SU-DHL-6 (cell line): Measurements from ENCODE around the gene DHDDS.
"Not testable (repeated sequence)": the region's sequence is repeated elsewhere in the genome, so short reads cannot be mapped to it uniquely, and the experiment has no call there.

ENCODE experiments used
- H2AFZ ChIP-seq: fragments of 200-600 bp; sonication (generic); 2 replicates; pipeline ENCODE4 v1.6.1; 2014; ENCODE audit warnings: low read depth, mild to moderate bottlenecking, moderate library complexity, mixed read lengths, antibody characterized with exemption, low read length; ENCODE audit not compliant: severe bottlenecking
- H3F3A ChIP-seq: fragments of 200-600 bp; shearing (Covaris generic); 2 replicates; pipeline ENCODE4 v1.6.0; 2016; ENCODE audit warnings: antibody characterized with exemption, mild to moderate bottlenecking; ENCODE audit not compliant: insufficient read depth
- H3K27ac ChIP-seq: fragments of 200-600 bp; sonication (generic); 2 replicates; pipeline ENCODE4 v1.5.1; 2016; ENCODE audit warnings: low read depth, mild to moderate bottlenecking, low read length, moderate library complexity, mixed read lengths
- H3K27me3 ChIP-seq: fragments of 200-600 bp; sonication (generic), shearing (Covaris generic); 2 replicates; pipeline ENCODE4 v1.6.0; 2014; ENCODE audit warnings: mild to moderate bottlenecking, low read length
- H3K36me3 ChIP-seq: fragments of 200-600 bp; sonication (generic); 2 replicates; pipeline ENCODE4 v1.6.1; 2014; ENCODE audit warnings: mild to moderate bottlenecking, low read length, mixed read lengths
- H3K4me2 ChIP-seq: fragments of 300-600, 200-600 bp; shearing (Covaris generic), sonication (generic); 2 replicates; pipeline ENCODE4 v1.6.0; 2014; ENCODE audit warnings: low read length, low read depth, mild to moderate bottlenecking; ENCODE audit not compliant: poor library complexity, severe bottlenecking
- H3K4me3 ChIP-seq: fragments of 200-600 bp; sonication (generic); 2 replicates; pipeline ENCODE4 v1.5.1; 2014; ENCODE audit warnings: antibody characterized with exemption, low read length, mild to moderate bottlenecking, mixed read lengths; ENCODE audit not compliant: insufficient read depth, poor library complexity, severe bottlenecking
- H3K79me2 ChIP-seq: fragments of 200-600 bp; sonication (generic); 2 replicates; pipeline ENCODE4 v1.6.1; 2014; ENCODE audit warnings: mild to moderate bottlenecking, low read length, moderate library complexity; ENCODE audit not compliant: insufficient read depth
- H3K9ac ChIP-seq: fragments of 200-600 bp; sonication (generic); 2 replicates; pipeline ENCODE4 v1.7.0; 2014; ENCODE audit warnings: mild to moderate bottlenecking, low read length
- H3K9me2 ChIP-seq: fragments of 200-600 bp; sonication (generic); replicated peaks from 2 replicates; pipeline ENCODE4 v1.6.1; 2014; ENCODE audit warnings: low read length; ENCODE audit not compliant: insufficient read depth
- H3K9me3 ChIP-seq: fragments of 200-600 bp; sonication (generic); 2 replicates; pipeline ENCODE4 v1.6.1; 2014; ENCODE audit warnings: low read length, mixed read lengths; ENCODE audit not compliant: insufficient read depth
- H4K20me1 ChIP-seq: fragments of 200-600 bp; sonication (generic); 2 replicates; pipeline ENCODE4 v1.6.1; 2014; ENCODE audit warnings: low read depth, mild to moderate bottlenecking, antibody characterized with exemption, low read length, moderate library complexity, mixed read lengths
- CTCF ChIP-seq: fragments of 200-600 bp; sonication (generic); IDR thresholded peaks from one replicate; pipeline ENCODE4 v1.5.1; 2017; ENCODE audit warnings: antibody characterized with exemption, mild to moderate bottlenecking, low read length, moderate library complexity; ENCODE audit not compliant: insufficient read depth, poor library complexity, severe bottlenecking
- EZH2phosphoT487 ChIP-seq: fragments of 200-600 bp; sonication (generic), shearing (Covaris generic); conservative IDR thresholded peaks from 2 replicates; pipeline ENCODE4 v1.6.1; 2018; ENCODE audit warnings: mild to moderate bottlenecking, antibody characterized with exemption, low read length, moderate library complexity, mixed read lengths

DHDDS gene

GRCh38 chr1:26498894-26499293, 66.8 kb downstream of the DHDDS start:
- TF ChIP-seq EZH2phosphoT487, result no peak
- TF ChIP-seq CTCF, result no peak

GRCh38 chr1:26500488-26501175, 68.5 kb downstream of the DHDDS start:
- H3K9ac ChIP-seq, result peak overlapping the region; percentile 96
- peak overlapping the region; percentile 58 for H2AFZ ChIP-seq
- no peaks in the 10 kb centered on the region for H3K9me3 ChIP-seq
- no peak for TF ChIP-seq EZH2phosphoT487
- no peak for TF ChIP-seq CTCF
- no peaks in the 10 kb centered on the region for H3K27me3 ChIP-seq
- H3K79me2 ChIP-seq, result no peaks in the 10 kb centered on the region
- H3K4me3 ChIP-seq, result peak overlapping the region; percentile 83
- H3K4me2 ChIP-seq, result peak overlapping the region; percentile 96
- peaks cover 21% of the 10 kb centered on the region for H3F3A ChIP-seq
- no peaks in the 10 kb centered on the region for H3K9me2 ChIP-seq
- no peaks in the 10 kb centered on the region for H4K20me1 ChIP-seq
- H3K27ac ChIP-seq, result peak overlapping the region; percentile 89
- no peaks in the 10 kb centered on the region for H3K36me3 ChIP-seq

More at GRCh38 chr1:26498894-26499293, 66.8 kb downstream of the DHDDS start:
- Histone ChIP-seq H3K27me3 (no peaks in the 10 kb centered on the region), H3K9me3 (no peaks in the 10 kb centered on the region), H3F3A (peaks cover 21% of the 10 kb centered on the region), H3K36me3 (no peaks in the 10 kb centered on the region), H3K9me2 (no peaks in the 10 kb centered on the region), H3K79me2 (no peaks in the 10 kb centered on the region), H4K20me1 (no peaks in the 10 kb centered on the region), H3K9ac (no peak overlapping the region), H2AFZ (no peak overlapping the region), H3K27ac (no peak overlapping the region), H3K4me2 (no peak overlapping the region), H3K4me3 (no peak overlapping the region)

- not testable (repeated sequence) for H3K9me2 ChIP-seq, H3K9ac ChIP-seq, H3K4me2 ChIP-seq, H3K79me2 ChIP-seq, H3K27me3 ChIP-seq, H3K9me3 ChIP-seq, H3F3A ChIP-seq, H3K27ac ChIP-seq, H3K4me3 ChIP-seq, H4K20me1 ChIP-seq, H2AFZ ChIP-seq, H3K36me3 ChIP-seq
Measured at GRCh38 chr1:26510711-26511110, 78.6 kb downstream of the DHDDS start.

GRCh38 chr1:26515836-26516235, 83.7 kb downstream of the DHDDS start:
- not testable (repeated sequence) for H3K27me3 ChIP-seq, H2AFZ ChIP-seq, H3K4me3 ChIP-seq, H3K4me2 ChIP-seq, H3K79me2 ChIP-seq, H3K36me3 ChIP-seq, H4K20me1 ChIP-seq, H3K9me3 ChIP-seq, H3K9me2 ChIP-seq, H3K27ac ChIP-seq, H3F3A ChIP-seq, H3K9ac ChIP-seq
